HG03095 (cell line): ENCODE results near the gene SH3D19.
"Not testable (repeated sequence)": the region's sequence is repeated elsewhere in the genome, so short reads cannot be mapped to it uniquely, and the experiment has no call there.

ENCODE experiments used
- ATAC-seq: cut with Tn5 transposase; IDR thresholded peaks from one replicate; pipeline ENCODE4 v1.9.1; 2021; ENCODE audit warnings: moderate library complexity; ENCODE audit not compliant: unreplicated experiment

The SH3D19 gene

GRCh38 chr4:151322161-151322560 lies 3.2 kb downstream of the SH3D19 start:
- not testable (repeated sequence) for ATAC-seq

GRCh38 chr4:151321586-151321985 lies 3.8 kb downstream of the SH3D19 start:
- no peak for ATAC-seq

DNA sequence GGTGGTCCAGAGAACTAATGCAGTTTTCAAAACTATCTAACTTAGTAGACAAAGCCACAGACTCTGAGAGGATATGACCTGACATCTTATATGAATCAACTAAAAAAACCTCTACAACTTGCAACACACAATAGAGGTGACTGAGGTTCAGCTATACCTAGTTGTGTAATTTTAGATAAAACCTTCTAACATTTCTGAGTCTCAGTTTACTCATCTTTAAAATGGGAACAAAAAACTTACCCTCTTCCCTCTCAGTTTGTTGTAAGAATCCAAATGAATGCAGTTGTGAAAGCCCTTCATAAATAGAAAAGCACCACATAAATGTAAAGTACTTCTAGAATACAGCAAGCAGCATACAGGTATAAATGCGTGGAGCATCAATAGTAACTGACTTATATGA lies 5.9 kb downstream of the SH3D19 start:
- ATAC-seq: no peak

DNA sequence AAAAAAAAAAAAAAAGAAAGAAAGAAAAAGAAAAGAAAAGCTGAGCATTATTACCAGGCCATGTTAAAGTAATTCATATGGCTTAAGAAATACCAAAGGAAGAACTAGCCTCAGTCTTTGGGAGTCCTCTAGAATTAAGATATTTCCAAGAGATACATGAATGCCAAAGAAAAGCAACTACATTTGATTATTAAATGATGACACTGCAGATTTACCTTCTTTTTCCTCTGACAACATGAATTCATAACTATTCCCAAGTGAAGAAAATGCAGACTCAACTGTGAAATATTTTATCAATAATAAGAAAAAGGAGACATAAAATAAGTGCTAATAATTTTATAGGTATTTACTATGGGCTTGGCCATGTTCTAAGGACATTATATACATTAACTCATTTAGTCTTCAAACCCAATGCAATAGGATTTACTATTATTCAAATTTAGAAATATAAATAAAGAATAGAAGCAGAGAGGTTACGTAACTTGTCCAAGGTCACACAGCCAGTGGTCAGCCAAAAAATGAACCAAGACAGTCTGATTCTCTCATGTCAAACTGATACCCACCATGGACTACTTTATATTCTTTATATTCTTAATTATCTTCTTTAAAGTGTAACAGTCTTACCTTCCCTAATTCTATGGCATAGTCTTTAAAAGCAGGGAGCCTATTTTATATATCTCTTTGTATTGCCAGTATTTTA lies 6.9 kb downstream of the SH3D19 start:
- ATAC-seq: no peak

DNA sequence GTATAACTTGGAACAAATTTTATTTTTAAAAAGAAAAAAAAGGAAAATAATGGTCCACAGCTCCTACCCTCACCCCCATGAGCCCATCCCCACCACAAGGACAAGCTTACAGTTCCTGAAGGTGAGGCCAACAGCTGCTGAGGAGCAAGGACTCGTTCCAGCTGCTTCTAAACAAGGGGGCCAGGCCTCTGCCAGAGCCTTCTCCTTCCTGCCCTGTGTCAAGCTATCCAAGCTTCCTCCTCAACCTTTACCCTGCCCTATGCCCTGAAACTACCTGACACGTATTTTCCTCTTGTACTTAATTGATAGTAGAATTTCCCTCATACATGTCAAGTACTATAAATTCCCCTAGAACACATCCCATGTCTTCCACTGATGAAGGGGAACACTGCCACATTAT lies 8.8 kb downstream of the SH3D19 start:
- no peak for ATAC-seq

GRCh38 chr4:151315212-151315886 lies 10.1 kb downstream of the SH3D19 start:
- ATAC-seq: no peak

- ATAC-seq: no peak
Measured at GRCh38 chr4:151314479-151314878, 10.9 kb downstream of the SH3D19 start.

GRCh38 chr4:151314010-151314355 lies 11.4 kb downstream of the SH3D19 start:
- no peak for ATAC-seq

DNA sequence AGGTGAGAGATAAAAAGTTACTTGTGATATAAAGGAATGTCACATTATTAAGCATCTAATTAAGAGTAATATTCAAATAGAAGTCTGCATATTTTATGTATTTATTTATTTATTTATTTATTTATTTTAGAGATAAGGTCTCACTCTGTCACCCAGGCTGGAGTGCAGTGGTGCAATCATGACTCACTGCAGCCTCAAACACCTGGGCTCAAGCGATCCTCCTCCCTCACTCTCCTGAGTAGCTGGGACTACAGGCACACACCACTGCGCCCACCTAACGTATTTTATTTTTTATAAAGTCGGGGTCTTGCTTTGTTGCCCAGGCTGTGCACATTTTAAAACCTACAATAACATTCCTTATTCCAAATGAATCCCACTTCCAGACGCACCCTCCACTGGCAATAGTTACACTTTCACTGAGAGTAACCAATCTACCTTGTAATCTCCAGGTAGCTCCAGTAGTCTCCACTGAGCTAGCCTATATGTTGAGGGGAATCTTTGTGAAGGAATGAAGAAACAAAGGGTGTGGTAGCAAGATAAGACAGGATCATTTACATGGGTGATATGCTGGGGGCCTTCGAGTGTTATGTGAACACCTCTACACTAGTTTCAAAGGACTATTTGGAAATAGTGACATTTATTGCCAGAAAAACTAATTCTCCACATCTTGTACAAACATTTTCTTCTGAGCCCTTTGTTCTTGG lies 11.9 kb downstream of the SH3D19 start:
- no peak for ATAC-seq

GRCh38 chr4:151310124-151310728 lies 15.2 kb downstream of the SH3D19 start:
- ATAC-seq: no peak

- no peak for ATAC-seq
Measured at GRCh38 chr4:151304755-151305154, 20.6 kb downstream of the SH3D19 start.

DNA sequence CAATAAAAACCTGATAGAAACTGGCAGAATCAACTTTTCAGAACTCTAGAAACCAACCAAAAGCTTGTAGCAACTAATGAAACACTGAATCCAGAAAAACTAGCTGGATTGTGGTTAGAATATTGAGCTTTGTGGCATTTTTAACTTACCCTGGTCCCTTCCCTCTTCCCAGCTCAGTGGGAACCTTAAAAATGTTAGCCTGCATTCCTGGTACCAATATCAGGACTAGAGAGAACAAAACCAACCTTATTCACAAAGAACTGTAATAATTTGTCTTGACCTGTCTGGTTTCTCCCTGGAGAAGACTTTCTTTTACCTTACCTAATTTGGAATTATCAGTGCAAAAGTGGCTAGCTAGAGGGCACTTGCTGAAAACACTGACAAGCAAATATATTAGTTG lies 21.2 kb downstream of the SH3D19 start:
- ATAC-seq: no peak

GRCh38 chr4:151302432-151302831 lies 23.0 kb downstream of the SH3D19 start:
- no peak for ATAC-seq

DNA sequence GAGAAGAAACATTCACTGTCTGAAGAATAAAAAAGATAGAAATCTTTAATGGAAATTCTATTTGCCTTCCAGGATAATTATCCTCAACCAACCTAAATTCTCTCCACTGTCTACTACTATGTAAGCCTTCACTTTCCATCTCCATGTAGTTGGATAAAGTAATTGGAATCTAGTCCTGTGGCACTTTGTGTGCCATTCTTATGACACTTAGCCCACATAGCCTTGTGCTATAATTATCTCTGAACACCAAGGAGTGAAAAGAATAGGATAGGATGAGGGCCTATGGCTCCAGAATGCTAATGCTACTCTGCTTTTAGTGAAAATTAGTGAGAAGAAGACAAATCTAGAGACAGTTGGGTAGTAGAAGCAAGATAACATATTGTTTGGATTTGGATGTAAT lies 28.2 kb downstream of the SH3D19 start:
- no peak for ATAC-seq

GRCh38 chr4:151296227-151296626 lies 29.2 kb downstream of the SH3D19 start:
- no peak for ATAC-seq

DNA sequence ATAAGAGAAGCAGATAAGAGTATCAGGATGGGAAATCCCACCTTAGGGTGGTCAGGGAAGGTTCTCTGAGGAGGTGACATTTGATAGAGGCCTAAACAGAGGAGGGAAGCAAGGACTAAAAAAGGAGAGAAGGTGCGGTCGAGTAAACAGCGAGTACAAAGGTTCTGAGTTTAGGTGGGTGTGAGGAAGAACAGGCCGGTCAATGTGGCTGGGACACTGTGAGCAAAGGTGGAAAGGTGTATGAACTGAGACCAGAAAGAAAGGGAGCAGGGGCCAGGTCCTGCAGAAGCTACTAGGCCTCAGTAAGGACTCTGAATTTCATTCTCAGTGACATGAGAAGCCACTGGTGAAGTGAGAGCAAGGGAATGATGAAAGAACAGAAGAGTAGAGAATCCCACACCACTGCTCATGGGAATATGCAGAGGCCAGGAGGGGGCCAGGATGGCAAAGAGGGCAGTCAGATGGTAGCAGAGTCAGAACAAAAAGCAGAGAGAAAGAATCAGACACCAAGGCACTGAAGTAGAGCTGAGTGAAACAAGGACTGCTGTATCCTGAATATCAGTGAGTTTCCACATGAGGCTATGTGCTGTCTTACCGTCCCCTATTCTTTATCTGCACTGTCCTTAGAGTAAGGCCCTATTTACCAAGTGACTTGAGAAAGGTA lies 30.4 kb downstream of the SH3D19 start:
- no peak for ATAC-seq

GRCh38 chr4:151292038-151292437 lies 33.4 kb downstream of the SH3D19 start:
- ATAC-seq: no peak

DNA sequence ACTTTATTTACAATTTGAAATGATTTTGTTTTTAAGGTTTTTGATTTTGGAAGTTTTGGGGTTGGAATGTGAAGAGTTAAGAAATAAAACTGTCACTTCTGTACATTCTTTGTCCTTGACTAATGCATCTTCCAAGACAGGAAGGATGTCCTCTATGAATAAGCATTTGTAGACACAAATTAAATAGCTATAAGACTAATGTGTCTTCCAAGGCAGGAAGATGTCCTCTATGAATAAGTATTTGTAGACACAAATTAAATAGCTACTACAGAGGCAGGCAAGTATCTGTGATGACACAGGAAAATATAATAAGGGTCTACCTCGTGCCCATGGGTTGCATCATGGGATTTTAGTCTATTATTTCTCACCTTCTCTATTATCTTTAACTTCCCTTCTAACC lies 33.9 kb downstream of the SH3D19 start:
- ATAC-seq: no peak

GRCh38 chr4:151287409-151287808 lies 38.0 kb downstream of the SH3D19 start:
- ATAC-seq: no peak

DNA sequence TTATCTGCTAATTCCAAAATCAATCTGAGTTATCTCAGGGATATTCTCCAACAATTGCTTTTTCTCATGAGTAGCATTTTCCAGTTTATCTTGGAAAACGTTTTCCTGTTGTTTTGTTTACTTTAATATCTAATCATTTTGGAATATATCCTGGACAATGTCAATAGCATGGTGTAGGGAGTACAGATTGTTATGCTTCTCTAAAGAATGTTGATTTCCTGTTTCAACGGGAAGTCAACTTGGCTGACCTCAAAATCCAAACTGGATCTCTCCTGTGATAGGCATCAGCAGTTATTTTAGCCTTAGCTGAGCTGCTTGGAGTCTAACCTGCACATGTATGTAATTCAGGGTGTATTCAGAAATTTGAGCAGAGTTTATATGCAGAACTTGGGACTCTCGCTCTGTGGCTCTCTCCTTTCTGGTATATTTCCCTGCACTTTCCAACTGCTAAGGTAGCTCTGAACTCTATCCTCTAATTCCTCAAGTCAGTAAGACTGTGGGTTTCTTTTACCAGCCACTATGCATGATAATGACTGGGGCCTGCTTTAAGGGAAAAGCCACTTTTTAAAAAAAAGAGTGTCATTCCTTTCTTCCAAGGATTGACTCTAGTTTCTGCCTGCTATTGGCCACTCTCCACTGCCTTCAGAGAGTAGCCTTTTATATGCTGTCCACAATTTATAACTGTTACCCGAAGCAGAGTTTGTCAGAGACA lies 40.7 kb downstream of the SH3D19 start:
- no peak for ATAC-seq
